ENCODE measurements around the gene STARD5. TPM values are rescaled to one million over a fixed set of nuclear protein-coding genes. Genes with fewer than 3 reads are reported as not detected.

The STARD5 gene
- 10 to 100 TPM; 10.8 to 12.8 TPM for total RNA-seq
- 1 to 10 TPM; 3.8 to 6.9 (median 4.5) TPM for polyA plus RNA-seq
- 8.2 to 26.3 (median 15.4) reads per million in 6 experiments for total RNA-seq

GRCh38 chr15:81323944-81324881 is at the start of gene STARD5:
Gene STARD5, minus strand, starts transcription at chr15:81324141. Its CDS starts 42 bp downstream, at chr15:81324099.
- peak within 1 kb of the TSS; percentile 77 to 98 (median 95) for H3K27ac Mint-ChIP-seq
- ATAC-seq (peak; percentile 97 to 98), DNase-seq (peak; percentile 90 to 97 (median 93))
- H3K36me3 Mint-ChIP-seq, result peaks cover 0 to 15% (median 3%) of the 10 kb centered on the region in 3 donors
- POLR2A ChIA-PET, result interaction anchor here (1.1 to 12.0 kb wide), 8 partner anchors 13 to 58 kb away, joined by 3 to 123 read pairs (median 8); no protein-coding TSS in a partner anchor
- peak within 1 kb of the TSS; percentile 89 to 99 (median 96) for H3K4me3 Mint-ChIP-seq
- no peaks in the 10 kb centered on the region for H3K9me3 Mint-ChIP-seq
- peaks cover 25 to 55% (median 45%) of the 10 kb centered on the region in 4 donors for H3K4me1 Mint-ChIP-seq
- no peaks in the 10 kb centered on the region for H3K27me3 Mint-ChIP-seq

DNA sequence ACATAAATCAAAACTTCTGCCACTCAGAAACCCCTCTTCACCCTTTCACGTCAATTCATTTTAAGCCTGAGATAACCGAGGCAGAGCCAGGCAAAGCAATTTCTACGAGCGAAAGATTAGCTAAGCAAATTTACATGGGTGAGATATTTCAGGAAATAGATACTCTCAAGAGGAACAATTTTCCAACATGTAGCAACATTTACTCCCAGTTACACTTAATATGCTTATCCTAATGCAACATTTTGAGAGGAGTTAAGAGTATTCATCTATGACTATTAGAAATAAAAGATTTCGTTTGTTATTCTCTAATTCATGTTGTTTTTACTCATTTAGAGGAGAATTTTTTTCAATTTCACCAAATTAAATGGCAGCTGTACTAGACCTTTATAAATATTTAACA is 49.2 kb upstream of the STARD5 start:
- no peaks in the 10 kb centered on the region for H3K4me1 Mint-ChIP-seq
- no peaks in the 10 kb centered on the region for H3K9me3 Mint-ChIP-seq
- POLR2A ChIA-PET, result no interaction called here
- no peaks in the 10 kb centered on the region for H3K27me3 Mint-ChIP-seq
- no peak overlapping the region for H3K4me3 Mint-ChIP-seq
- H3K27ac Mint-ChIP-seq, result peak overlapping the region in 1 of 10 donors; percentile 26
- H3K36me3 Mint-ChIP-seq, result peaks cover 0 to 7% (median 0%) of the 10 kb centered on the region in 3 donors
- DNase-seq, result no peak
- no peak for ATAC-seq

DNA sequence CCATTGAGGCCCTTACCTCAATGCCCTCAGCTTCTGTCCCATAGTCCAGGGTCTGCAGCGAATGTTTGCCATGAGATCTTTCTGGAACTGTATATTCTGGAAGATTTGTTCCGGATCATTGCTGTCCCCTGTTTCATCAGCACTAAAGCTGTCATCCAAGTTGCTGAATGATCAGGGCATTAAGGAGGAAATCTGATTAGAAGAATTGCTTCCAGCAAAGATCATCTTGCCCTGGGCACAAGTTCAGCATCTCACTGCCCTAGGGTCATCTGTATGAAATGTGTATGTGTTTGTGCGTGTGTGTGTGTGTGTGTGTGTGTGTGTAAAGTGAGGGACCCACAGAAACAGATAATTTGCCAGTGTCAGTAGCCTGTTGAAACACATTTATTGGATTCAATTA is 48.6 kb upstream of the STARD5 start:
- no peak for ATAC-seq
- Mint-ChIP-seq H3K27ac (peak overlapping the region in 1 of 10 donors; percentile 26), H3K36me3 (peaks cover 0 to 7% (median 0%) of the 10 kb centered on the region in 3 donors), H3K9me3 (no peaks in the 10 kb centered on the region), H3K4me1 (no peaks in the 10 kb centered on the region), H3K27me3 (no peaks in the 10 kb centered on the region), H3K4me3 (no peak overlapping the region)
- no peak for DNase-seq
- POLR2A ChIA-PET, result no interaction called here

DNA sequence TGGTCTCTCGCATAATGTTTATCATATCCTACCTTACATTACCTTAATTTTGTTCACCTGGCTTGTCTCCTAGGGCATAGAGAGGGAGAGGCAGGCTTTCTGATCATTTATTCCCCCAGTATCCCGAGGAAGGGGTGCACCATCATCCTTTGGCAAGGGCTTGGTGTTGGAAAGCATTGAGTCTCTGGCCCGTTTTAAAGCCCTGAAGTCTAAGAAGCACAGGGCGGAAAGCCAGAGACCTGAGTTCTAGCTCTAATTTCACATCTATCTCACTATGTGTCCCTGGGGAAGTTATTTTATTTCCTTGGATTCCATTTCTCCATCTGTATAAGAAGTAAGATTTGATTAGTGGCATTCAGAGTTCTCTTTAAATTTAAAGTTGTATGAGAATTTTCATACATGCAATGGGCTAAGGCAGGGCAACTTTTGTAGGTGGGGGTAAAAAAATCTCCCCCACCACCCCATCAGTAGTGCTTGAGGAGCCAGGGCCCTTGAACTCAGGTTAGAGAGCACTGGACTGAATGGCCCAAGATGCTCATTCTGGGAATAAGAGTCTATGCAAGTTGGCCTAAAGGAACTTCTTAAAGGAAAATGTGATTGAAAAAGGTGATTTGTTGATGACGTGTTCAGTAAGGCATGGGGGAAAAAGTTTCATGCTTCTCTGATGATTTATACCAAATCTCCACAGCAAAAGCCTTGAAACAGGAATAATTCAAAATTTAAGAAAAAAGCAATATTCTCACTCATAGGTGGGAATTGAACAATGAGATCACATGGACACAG is 40.0 kb upstream of the STARD5 start:
- no peak for ATAC-seq
- H3K9me3 Mint-ChIP-seq, result no peaks in the 10 kb centered on the region
- POLR2A ChIA-PET, result no interaction called here
- no peak overlapping the region for H3K4me3 Mint-ChIP-seq
- H3K36me3 Mint-ChIP-seq, result peaks cover 0 to 27% (median 16%) of the 10 kb centered on the region in 3 donors
- H3K27ac Mint-ChIP-seq, result no peak overlapping the region
- H3K4me1 Mint-ChIP-seq, result no peaks in the 10 kb centered on the region
- H3K27me3 Mint-ChIP-seq, result no peaks in the 10 kb centered on the region
- DNase-seq, result no peak

- ATAC-seq (no peak), DNase-seq (no peak)
- no peak overlapping the region for H3K27ac Mint-ChIP-seq
- no peaks in the 10 kb centered on the region for H3K27me3 Mint-ChIP-seq
- H3K4me3 Mint-ChIP-seq, result no peak overlapping the region
- POLR2A ChIA-PET, result no interaction called here
- no peaks in the 10 kb centered on the region for H3K4me1 Mint-ChIP-seq
- peaks cover 0 to 22% (median 16%) of the 10 kb centered on the region in 3 donors for H3K36me3 Mint-ChIP-seq
- H3K9me3 Mint-ChIP-seq, result no peaks in the 10 kb centered on the region
Observed at GRCh38 chr15:81363276-81363675, 39.3 kb upstream of the STARD5 start.

DNA sequence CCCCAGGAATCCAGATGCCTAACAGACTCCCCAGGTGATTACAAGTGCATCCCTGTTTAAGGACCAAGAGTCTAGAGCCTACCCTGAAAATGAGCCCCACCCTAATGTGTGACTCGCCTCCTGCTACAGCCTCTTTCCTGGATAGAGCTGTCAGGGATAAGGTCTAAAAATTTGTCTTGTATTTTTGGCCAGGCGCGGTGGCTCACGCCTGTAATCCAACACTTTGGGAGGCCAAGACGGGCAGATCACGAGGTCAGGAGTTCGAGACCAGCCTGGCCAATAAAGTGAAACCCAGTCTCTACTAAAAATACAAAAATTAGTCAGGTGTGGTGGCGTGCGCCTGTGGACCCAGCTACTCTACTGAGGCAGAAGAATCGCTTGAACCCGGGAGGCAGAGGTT is 38.8 kb upstream of the STARD5 start:
- H3K27ac Mint-ChIP-seq, result peak overlapping the region in 2 of 10 donors; percentile 20 to 67

GRCh38 chr15:81361891-81362290 is 38.0 kb upstream of the STARD5 start:
- Mint-ChIP-seq H3K9me3 (no peaks in the 10 kb centered on the region), H3K27me3 (peaks cover 0 to 3% (median 0%) of the 10 kb centered on the region in 5 donors), H3K27ac (no peak overlapping the region), H3K4me1 (peaks cover 0 to 2% (median 0%) of the 10 kb centered on the region in 4 donors), H3K36me3 (peaks cover 0 to 20% (median 16%) of the 10 kb centered on the region in 3 donors), H3K4me3 (no peak overlapping the region)
- POLR2A ChIA-PET, result no interaction called here
- DNase-seq (no peak), ATAC-seq (no peak)

More for the DNA sequence above, 38.8 kb upstream of the STARD5 start:
- ATAC-seq (no peak), DNase-seq (no peak)
- H3K27me3 Mint-ChIP-seq, result no peaks in the 10 kb centered on the region
- H3K36me3 Mint-ChIP-seq, result peaks cover 0 to 22% (median 16%) of the 10 kb centered on the region in 3 donors
- no peak overlapping the region for H3K4me3 Mint-ChIP-seq
- no peaks in the 10 kb centered on the region for H3K9me3 Mint-ChIP-seq
- POLR2A ChIA-PET, result no interaction called here
- no peaks in the 10 kb centered on the region for H3K4me1 Mint-ChIP-seq

DNA sequence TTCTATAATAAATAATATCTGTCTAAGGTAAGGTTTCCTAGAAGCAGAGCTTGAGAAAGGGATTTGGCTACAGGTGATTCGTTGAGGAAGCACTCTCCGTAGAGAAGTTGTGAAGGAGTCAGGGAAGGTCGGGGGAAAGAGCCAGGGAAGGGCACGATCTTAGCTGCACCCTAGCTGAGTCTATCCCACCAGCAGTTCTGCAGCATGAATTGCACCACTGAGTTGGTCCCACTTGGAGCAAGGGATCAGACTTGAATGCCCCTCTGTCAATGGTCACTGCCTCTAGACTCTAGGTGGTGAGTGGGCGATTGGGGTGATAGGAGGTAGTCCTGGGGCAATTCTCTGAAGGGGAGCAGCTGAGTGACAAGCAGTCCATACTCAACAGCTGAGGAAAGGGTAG is 36.5 kb upstream of the STARD5 start:
- DNase-seq, result no peak
- Mint-ChIP-seq H3K9me3 (no peaks in the 10 kb centered on the region), H3K27me3 (peaks cover 0 to 3% (median 0%) of the 10 kb centered on the region in 5 donors), H3K36me3 (peaks cover 0 to 20% (median 16%) of the 10 kb centered on the region in 3 donors), H3K4me1 (peaks cover 0 to 2% (median 0%) of the 10 kb centered on the region in 4 donors), H3K4me3 (no peak overlapping the region), H3K27ac (no peak overlapping the region)
- no peak for ATAC-seq
- POLR2A ChIA-PET, result no interaction called here

GRCh38 chr15:81358248-81358647 is 34.3 kb upstream of the STARD5 start:
- no peak overlapping the region for H3K27ac Mint-ChIP-seq
- H3K4me3 Mint-ChIP-seq, result no peak overlapping the region
- H3K9me3 Mint-ChIP-seq, result no peaks in the 10 kb centered on the region
- H3K36me3 Mint-ChIP-seq, result peaks cover 0 to 11% (median 11%) of the 10 kb centered on the region in 3 donors
- H3K27me3 Mint-ChIP-seq, result peaks cover 0 to 3% (median 0%) of the 10 kb centered on the region in 5 donors
- POLR2A ChIA-PET, result no interaction called here
- DNase-seq (no peak), ATAC-seq (no peak)
- H3K4me1 Mint-ChIP-seq, result peaks cover 0 to 2% (median 0%) of the 10 kb centered on the region in 4 donors

- Mint-ChIP-seq H3K36me3 (peaks cover 0 to 6% (median 4%) of the 10 kb centered on the region in 3 donors), H3K4me3 (no peak overlapping the region), H3K27me3 (peaks cover 0 to 3% (median 0%) of the 10 kb centered on the region in 5 donors), H3K4me1 (peaks cover 0 to 2% (median 0%) of the 10 kb centered on the region in 4 donors), H3K27ac (no peak overlapping the region), H3K9me3 (no peaks in the 10 kb centered on the region)
- ATAC-seq (no peak), DNase-seq (no peak)
- POLR2A ChIA-PET, result no interaction called here
Observed at GRCh38 chr15:81357180-81357686, 33.3 kb upstream of the STARD5 start.

DNA sequence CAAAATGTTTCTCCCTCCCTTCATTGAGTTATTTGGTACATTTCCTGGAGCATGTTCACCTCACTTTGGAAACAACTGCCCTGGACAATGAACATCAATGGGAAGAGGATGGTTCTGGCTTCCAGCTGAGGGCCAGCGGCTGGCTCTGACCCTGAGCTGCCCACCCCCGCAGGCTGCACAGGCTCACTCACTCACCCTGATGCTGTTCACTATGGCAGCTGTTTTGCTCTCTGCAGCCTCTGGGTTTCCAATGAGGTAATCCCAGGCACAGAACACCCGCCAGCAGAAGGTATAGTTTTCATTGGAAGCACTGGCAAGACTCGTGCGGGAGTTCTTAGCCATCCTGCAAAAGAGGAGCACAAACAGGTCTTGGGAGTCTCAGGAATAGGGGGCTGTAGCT is 32.3 kb upstream of the STARD5 start:
- Mint-ChIP-seq H3K4me1 (peaks cover 0 to 2% (median 0%) of the 10 kb centered on the region in 4 donors), H3K27me3 (peaks cover 0 to 3% (median 0%) of the 10 kb centered on the region in 5 donors), H3K27ac (no peak overlapping the region), H3K9me3 (no peaks in the 10 kb centered on the region), H3K4me3 (no peak overlapping the region), H3K36me3 (peaks cover 0 to 1% (median 0%) of the 10 kb centered on the region in 3 donors)
- ATAC-seq (no peak), DNase-seq (no peak)
- POLR2A ChIA-PET, result no interaction called here

- Mint-ChIP-seq H3K27me3 (no peaks in the 10 kb centered on the region), H3K9me3 (no peaks in the 10 kb centered on the region), H3K36me3 (no peaks in the 10 kb centered on the region), H3K4me3 (no peak overlapping the region), H3K27ac (peak overlapping the region in 1 of 10 donors; percentile 27), H3K4me1 (no peaks in the 10 kb centered on the region)
- POLR2A ChIA-PET, result no interaction called here
- DNase-seq, result no peak
- no peak for ATAC-seq
Observed at GRCh38 chr15:81351651-81352050, 27.7 kb upstream of the STARD5 start.
